ENCODE results near the gene SLC25A22.
A peak's percentile ranks its signal among the peaks of the same experiment; 100 is the strongest.

DNA sequence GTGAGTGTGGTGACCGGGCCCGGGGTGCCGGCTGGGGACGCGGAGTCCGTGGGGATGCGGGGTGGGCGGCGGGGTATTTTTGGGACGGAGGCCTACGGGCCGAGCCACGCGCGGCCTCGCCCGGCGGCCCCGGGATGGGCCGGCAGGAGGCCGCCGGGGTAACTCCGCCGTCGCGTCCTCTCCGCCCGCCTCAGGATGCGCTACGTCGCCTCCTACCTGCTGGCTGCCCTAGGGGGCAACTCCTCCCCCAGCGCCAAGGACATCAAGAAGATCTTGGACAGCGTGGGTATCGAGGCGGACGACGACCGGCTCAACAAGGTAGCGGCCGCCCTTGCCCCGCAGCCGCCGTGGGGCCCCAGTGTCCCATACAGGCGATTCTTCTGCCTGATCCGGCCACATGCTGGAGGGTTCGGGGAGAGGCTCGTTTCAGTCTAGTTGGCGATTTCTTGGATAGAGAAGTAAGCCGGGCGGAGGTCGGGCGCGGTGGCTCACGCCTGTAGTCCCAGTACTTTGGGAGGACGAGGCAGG lies 12.0 kb upstream of the SLC25A22 start:
- no peak for TF ChIP-seq POLR2A (IDR thresholded peaks at IDR 0.05)
- TF ChIP-seq, protein P1, sequence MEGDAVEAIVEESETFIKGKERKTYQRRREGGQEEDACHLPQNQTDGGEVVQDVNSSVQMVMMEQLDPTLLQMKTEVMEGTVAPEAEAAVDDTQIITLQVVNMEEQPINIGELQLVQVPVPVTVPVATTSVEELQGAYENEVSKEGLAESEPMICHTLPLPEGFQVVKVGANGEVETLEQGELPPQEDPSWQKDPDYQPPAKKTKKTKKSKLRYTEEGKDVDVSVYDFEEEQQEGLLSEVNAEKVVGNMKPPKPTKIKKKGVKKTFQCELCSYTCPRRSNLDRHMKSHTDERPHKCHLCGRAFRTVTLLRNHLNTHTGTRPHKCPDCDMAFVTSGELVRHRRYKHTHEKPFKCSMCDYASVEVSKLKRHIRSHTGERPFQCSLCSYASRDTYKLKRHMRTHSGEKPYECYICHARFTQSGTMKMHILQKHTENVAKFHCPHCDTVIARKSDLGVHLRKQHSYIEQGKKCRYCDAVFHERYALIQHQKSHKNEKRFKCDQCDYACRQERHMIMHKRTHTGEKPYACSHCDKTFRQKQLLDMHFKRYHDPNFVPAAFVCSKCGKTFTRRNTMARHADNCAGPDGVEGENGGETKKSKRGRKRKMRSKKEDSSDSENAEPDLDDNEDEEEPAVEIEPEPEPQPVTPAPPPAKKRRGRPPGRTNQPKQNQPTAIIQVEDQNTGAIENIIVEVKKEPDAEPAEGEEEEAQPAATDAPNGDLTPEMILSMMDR (IDR thresholded peaks at IDR 0.05): peak in 1 of 3 experiments; percentile 18

Data from testis (tissue), 2 donors.